HepG2 (cell line): ENCODE results near the gene RPL21. TPM values are rescaled to one million over a fixed set of nuclear protein-coding genes. Genes with fewer than 3 reads are reported as not detected.

ENCODE experiments used
- HOXA9 ChIP-seq: sonication (generic); formaldehyde crosslinking; IDR thresholded peaks from 2 replicates; pipeline ENCODE4 v1.8.1; 2022; ENCODE audit warnings: missing genetic modification reagents, mild to moderate bottlenecking, moderate library complexity, borderline replicate concordance
- KDM4B ChIP-seq: sonication (generic); formaldehyde crosslinking; IDR thresholded peaks from 2 replicates; pipeline ENCODE4 v1.4.0; 2020; ENCODE audit warnings: missing genetic modification reagents
- KLF13 ChIP-seq: sonication (generic); formaldehyde crosslinking; IDR thresholded peaks from 2 replicates; pipeline ENCODE4 v1.4.0; 2020; ENCODE audit warnings: mild to moderate bottlenecking, missing genetic modification reagents
- MAZ ChIP-seq, 2 experiments: sonication (generic) in 1 of 2; formaldehyde crosslinking in 1 of 2; IDR thresholded peaks; 2 replicates each; pipeline versions ENCODE4 v1.5.0 to v1.6.1; 2012 to 2020; ENCODE audit warnings: low read depth in 2 of 2, mild to moderate bottlenecking in 2 of 2, borderline replicate concordance in 1 of 2, improper control_type of control experiment in 1 of 2, low read length in 1 of 2, missing genetic modification reagents in 1 of 2, moderate library complexity in 1 of 2
- MED13 ChIP-seq: sonication (generic); formaldehyde crosslinking; IDR thresholded peaks from 2 replicates; pipeline ENCODE4 v1.5.0; 2020; ENCODE audit warnings: missing genetic modification reagents
- NR3C1 ChIP-seq: sonication (generic); formaldehyde crosslinking; IDR thresholded peaks from 2 replicates; pipeline ENCODE4 v1.4.0; 2020; ENCODE audit warnings: missing genetic modification reagents
- RBFOX2 ChIP-seq: fragments of 200-400 bp; formaldehyde crosslinking; IDR thresholded peaks from 2 replicates; pipeline ENCODE4 v1.6.1; 2017; ENCODE audit warnings: low read depth, mild to moderate bottlenecking, low read length
- SRSF1 ChIP-seq: fragments of 200-400 bp; formaldehyde crosslinking; optimal IDR thresholded peaks from 2 replicates; pipeline ENCODE3; 2017; ENCODE audit warnings: mild to moderate bottlenecking, low read depth, low read length, moderate library complexity
- STAT5B ChIP-seq: sonication (generic); formaldehyde crosslinking; IDR thresholded peaks from 2 replicates; pipeline ENCODE4 v1.4.0; 2020; ENCODE audit warnings: missing genetic modification reagents
- TSC22D2 ChIP-seq: sonication (generic); formaldehyde crosslinking; IDR thresholded peaks from 2 replicates; pipeline ENCODE4 v1.5.1; 2020; ENCODE audit warnings: missing genetic modification reagents, mild to moderate bottlenecking, borderline replicate concordance
- XRCC5 ChIP-seq: fragments of 200-400 bp; formaldehyde crosslinking; optimal IDR thresholded peaks from 2 replicates; pipeline ENCODE3; 2017; ENCODE audit warnings: mild to moderate bottlenecking, low read length
- ZBTB20 ChIP-seq: sonication (generic); formaldehyde crosslinking; IDR thresholded peaks from 2 replicates; pipeline ENCODE4 v1.8.1; 2023; ENCODE audit warnings: missing genetic modification reagents, low read depth, mild to moderate bottlenecking, borderline replicate concordance
- ZFP36L1 ChIP-seq: sonication (generic); formaldehyde crosslinking; IDR thresholded peaks from 2 replicates; pipeline ENCODE4 v1.8.0; 2022; ENCODE audit warnings: mild to moderate bottlenecking, missing genetic modification reagents, moderate library complexity
- ZNF230 ChIP-seq: sonication (generic); formaldehyde crosslinking; IDR thresholded peaks from 2 replicates; pipeline ENCODE4 v1.4.0; 2020; ENCODE audit warnings: mild to moderate bottlenecking, missing genetic modification reagents
- ZNF234 ChIP-seq: sonication (generic); formaldehyde crosslinking; conservative IDR thresholded peaks from 2 replicates; pipeline ENCODE4 v1.5.1; 2020; ENCODE audit warnings: mild to moderate bottlenecking, missing genetic modification reagents
- ZNF350 ChIP-seq: sonication (generic); formaldehyde crosslinking; IDR thresholded peaks from 2 replicates; pipeline ENCODE4 v1.4.0; 2020; ENCODE audit warnings: mild to moderate bottlenecking, low read depth, missing genetic modification reagents, borderline replicate concordance
- polyA plus RNA-seq, 8 experiments: library from polyadenylated mRNA; depleted of rRNA in 3 of 8; stranded (reverse) in 7 of 8; unstranded in 1 of 8; fragments of >200 nt; fragmentation: Illumina TruSeq in 4 of 8; extraction: Trizol in 4 of 8; gene quantifications; 2 replicates each; pipeline versions ENCODE4 v1.2.1 to v1.2.3, GENCODE V29; 2011 to 2016; ENCODE audit warnings: low read depth in 4 of 8, missing spikeins in 1 of 8, mixed read lengths in 1 of 8; ENCODE audit not compliant: insufficient read depth in 1 of 8
- total RNA-seq, 5 experiments: library from RNA; depleted of rRNA; stranded (reverse); fragments of >200 nt; fragmentation: Illumina TruSeq; extraction: Trizol; gene quantifications; 2 replicates each; pipeline ENCODE4 v1.2.3, GENCODE V29; 2016; ENCODE audit warnings: low read depth in 1 of 5
- TF ChIP-seq, protein P1 (sequence below): sonication (generic); formaldehyde crosslinking; IDR thresholded peaks from 2 replicates; pipeline ENCODE4 v1.5.1; 2020; ENCODE audit warnings: missing genetic modification reagents, mild to moderate bottlenecking, borderline replicate concordance
- TF ChIP-seq, protein P2 (sequence below): IDR thresholded peaks from 2 replicates; pipeline ENCODE4 v1.6.1; 2016; ENCODE audit warnings: missing compliant biosample characterization, missing genetic modification reagents, borderline replicate concordance
- TF ChIP-seq, protein P3 (sequence below), 2 experiments: sonication (generic) in 1 of 2; formaldehyde crosslinking in 1 of 2; IDR thresholded peaks; 2 replicates each; pipeline versions ENCODE4 v1.4.0 to v1.6.1; 2018 to 2020; ENCODE audit warnings: missing genetic modification reagents in 2 of 2, borderline replicate concordance in 1 of 2, low read depth in 1 of 2, mild to moderate bottlenecking in 1 of 2, missing biosample characterization in 1 of 2
- TF ChIP-seq, protein P4 (sequence below): sonication (generic); formaldehyde crosslinking; IDR thresholded peaks from 2 replicates; pipeline ENCODE4 v1.4.0; 2020; ENCODE audit warnings: missing genetic modification reagents

RPL21 gene
- total and polyA plus RNA-seq, 2 of the 13 experiments (the other 11 are each of a cell fraction or from before 2014, with no cell fraction given): 1,234 to 1,261 TPM

- no peak for TF ChIP-seq MED13 (CRISPR knock-in tag)
- TF ChIP-seq KLF13 (CRISPR knock-in tag): 0 out of 2 replicates have a peak, but pooled peaks have one; percentile 35
- peak; percentile 74 for TF ChIP-seq SRSF1
- TF ChIP-seq, protein P1, sequence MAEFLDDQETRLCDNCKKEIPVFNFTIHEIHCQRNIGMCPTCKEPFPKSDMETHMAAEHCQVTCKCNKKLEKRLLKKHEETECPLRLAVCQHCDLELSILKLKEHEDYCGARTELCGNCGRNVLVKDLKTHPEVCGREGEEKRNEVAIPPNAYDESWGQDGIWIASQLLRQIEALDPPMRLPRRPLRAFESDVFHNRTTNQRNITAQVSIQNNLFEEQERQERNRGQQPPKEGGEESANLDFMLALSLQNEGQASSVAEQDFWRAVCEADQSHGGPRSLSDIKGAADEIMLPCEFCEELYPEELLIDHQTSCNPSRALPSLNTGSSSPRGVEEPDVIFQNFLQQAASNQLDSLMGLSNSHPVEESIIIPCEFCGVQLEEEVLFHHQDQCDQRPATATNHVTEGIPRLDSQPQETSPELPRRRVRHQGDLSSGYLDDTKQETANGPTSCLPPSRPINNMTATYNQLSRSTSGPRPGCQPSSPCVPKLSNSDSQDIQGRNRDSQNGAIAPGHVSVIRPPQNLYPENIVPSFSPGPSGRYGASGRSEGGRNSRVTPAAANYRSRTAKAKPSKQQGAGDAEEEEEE (CRISPR knock-in tag): no peak
- peak; percentile 79; the same call in 1 of the 2 replicates for TF ChIP-seq HOXA9
- TF ChIP-seq XRCC5: peak; percentile 70
- no peak for TF ChIP-seq MAZ (IDR thresholded peaks at IDR 0.05; ENCODE audit: borderline replicate concordance, low read depth, low read length)
- TF ChIP-seq MAZ (CRISPR knock-in tag; IDR thresholded peaks at IDR 0.05; ENCODE audit: low read depth): peak; percentile 54; the same call in 1 of the 2 replicates
- TF ChIP-seq, protein P2, sequence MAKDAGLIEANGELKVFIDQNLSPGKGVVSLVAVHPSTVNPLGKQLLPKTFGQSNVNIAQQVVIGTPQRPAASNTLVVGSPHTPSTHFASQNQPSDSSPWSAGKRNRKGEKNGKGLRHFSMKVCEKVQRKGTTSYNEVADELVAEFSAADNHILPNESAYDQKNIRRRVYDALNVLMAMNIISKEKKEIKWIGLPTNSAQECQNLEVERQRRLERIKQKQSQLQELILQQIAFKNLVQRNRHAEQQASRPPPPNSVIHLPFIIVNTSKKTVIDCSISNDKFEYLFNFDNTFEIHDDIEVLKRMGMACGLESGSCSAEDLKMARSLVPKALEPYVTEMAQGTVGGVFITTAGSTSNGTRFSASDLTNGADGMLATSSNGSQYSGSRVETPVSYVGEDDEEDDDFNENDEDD: peak; percentile 66
- peak; percentile 68; the same call in 1 of the 2 replicates for TF ChIP-seq TSC22D2 (CRISPR knock-in tag)
- TF ChIP-seq, protein P3, sequence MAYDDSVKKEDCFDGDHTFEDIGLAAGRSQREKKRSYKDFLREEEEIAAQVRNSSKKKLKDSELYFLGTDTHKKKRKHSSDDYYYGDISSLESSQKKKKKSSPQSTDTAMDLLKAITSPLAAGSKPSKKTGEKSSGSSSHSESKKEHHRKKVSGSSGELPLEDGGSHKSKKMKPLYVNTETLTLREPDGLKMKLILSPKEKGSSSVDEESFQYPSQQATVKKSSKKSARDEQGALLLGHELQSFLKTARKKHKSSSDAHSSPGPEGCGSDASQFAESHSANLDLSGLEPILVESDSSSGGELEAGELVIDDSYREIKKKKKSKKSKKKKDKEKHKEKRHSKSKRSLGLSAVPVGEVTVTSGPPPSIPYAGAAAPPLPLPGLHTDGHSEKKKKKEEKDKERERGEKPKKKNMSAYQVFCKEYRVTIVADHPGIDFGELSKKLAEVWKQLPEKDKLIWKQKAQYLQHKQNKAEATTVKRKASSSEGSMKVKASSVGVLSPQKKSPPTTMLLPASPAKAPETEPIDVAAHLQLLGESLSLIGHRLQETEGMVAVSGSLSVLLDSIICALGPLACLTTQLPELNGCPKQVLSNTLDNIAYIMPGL (CRISPR knock-in tag; IDR thresholded peaks at IDR 0.05; ENCODE audit: borderline replicate concordance in 1 of 2, low read depth in 1 of 2): peak; percentile 98 to 99
- no peak; the same call in 1 of the 2 replicates for TF ChIP-seq ZNF234 (CRISPR knock-in tag)
- no peak for TF ChIP-seq STAT5B (CRISPR knock-in tag)
- TF ChIP-seq ZNF350: peak; percentile 28; the same call in 1 of the 2 replicates
- peak; percentile 76 for TF ChIP-seq RBFOX2
- no peak for TF ChIP-seq ZFP36L1 (CRISPR knock-in tag)
- TF ChIP-seq KDM4B: no peak
- TF ChIP-seq, protein P4, sequence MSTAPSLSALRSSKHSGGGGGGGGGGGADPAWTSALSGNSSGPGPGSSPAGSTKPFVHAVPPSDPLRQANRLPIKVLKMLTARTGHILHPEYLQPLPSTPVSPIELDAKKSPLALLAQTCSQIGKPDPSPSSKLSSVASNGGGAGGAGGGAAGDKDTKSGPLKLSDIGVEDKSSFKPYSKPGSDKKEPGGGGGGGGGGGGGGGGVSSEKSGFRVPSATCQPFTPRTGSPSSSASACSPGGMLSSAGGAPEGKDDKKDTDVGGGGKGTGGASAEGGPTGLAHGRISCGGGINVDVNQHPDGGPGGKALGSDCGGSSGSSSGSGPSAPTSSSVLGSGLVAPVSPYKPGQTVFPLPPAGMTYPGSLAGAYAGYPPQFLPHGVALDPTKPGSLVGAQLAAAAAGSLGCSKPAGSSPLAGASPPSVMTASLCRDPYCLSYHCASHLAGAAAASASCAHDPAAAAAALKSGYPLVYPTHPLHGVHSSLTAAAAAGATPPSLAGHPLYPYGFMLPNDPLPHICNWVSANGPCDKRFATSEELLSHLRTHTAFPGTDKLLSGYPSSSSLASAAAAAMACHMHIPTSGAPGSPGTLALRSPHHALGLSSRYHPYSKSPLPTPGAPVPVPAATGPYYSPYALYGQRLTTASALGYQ (CRISPR knock-in tag): 0 out of 2 replicates have a peak, but pooled peaks have one; percentile 24
- TF ChIP-seq NR3C1: no peak
- peak; percentile 72; the same call in 1 of the 2 replicates for TF ChIP-seq ZNF230 (CRISPR knock-in tag)
- 0 out of 2 replicates have a peak, but pooled peaks have one; percentile 20 for TF ChIP-seq ZBTB20
Measured at GRCh38 chr13:27270594-27271520, 19.5 kb downstream of the RPL21 start, which contains the start of gene RASL11A (continued).
